Head of caudate nucleus (tissue), 42 donors: Measurements from ENCODE around the gene SAMHD1.
A peak's percentile ranks its signal among the peaks of the same experiment; 100 is the strongest.
"Not testable (repeated sequence)": the region's sequence is repeated elsewhere in the genome, so short reads cannot be mapped to it uniquely, and the experiment has no call there.

Source experiments
- DNase-seq, 42 donors: peaks; one replicate each; pipeline versions ENCODE4 v3.0.0 to v3.0.0-alpha.2; 2020 to 2021; ENCODE audit warnings: mixed read lengths in 7 of 42
- intact Hi-C: fragments of 100-400 bp; cut with DNase I; formaldehyde crosslinking; loops from one replicate; pipeline ENCODE4 v1.15.0; 2022

SAMHD1 gene

GRCh38 chr20:36847009-36847709 is 104.3 kb downstream of the SAMHD1 start:
- DNase-seq = peak in 40 of 42 donors; percentile 60 to 92 (median 74)
- intact Hi-C loops = no loop called here

GRCh38 chr20:36845288-36845971 is 106.1 kb downstream of the SAMHD1 start:
- intact Hi-C loops = loop anchor here (1.0 kb wide), 1 partner anchor 10 kb away; no protein-coding TSS in a partner anchor
- peak in 41 of 42 donors; percentile 69 to 90 (median 82) for DNase-seq

- DNase-seq, intact Hi-C loops: not testable (repeated sequence)
Observed at GRCh38 chr20:36841030-36841429, 110.5 kb downstream of the SAMHD1 start.
